GM21737 (cell line): ENCODE results near the gene DNAH17.

Source experiments
- ATAC-seq: cut with Tn5 transposase; IDR thresholded peaks from one replicate; pipeline ENCODE4 v1.9.1; 2021; ENCODE audit warnings: mild to moderate bottlenecking, moderate library complexity; ENCODE audit not compliant: unreplicated experiment

Gene DNAH17

GRCh38 chr17:78378225-78379130 is 198.7 kb downstream of the DNAH17 start, which contains the start of gene PGS1:
Gene PGS1, plus strand, starts transcription at chr17:78378649. Its CDS starts 17 bp downstream, at chr17:78378666.
- no peak for ATAC-seq

- ATAC-seq: no peak
Observed at GRCh38 chr17:78377858-78378224, 199.4 kb downstream of the DNAH17 start.

- ATAC-seq: no peak
Observed at GRCh38 chr17:78376161-78376560, 201.0 kb downstream of the DNAH17 start.

GRCh38 chr17:78375401-78376151 is 201.6 kb downstream of the DNAH17 start:
- ATAC-seq: no peak

- ATAC-seq: no peak
Observed at GRCh38 chr17:78374631-78375274, 202.4 kb downstream of the DNAH17 start.

GRCh38 chr17:78374189-78374588 is 203.0 kb downstream of the DNAH17 start:
- ATAC-seq: no peak
